ENCODE data around the gene COL15A1.

Gene COL15A1

GRCh38 chr9:98930792-98931191 is 12.9 kb upstream of the COL15A1 start:
- H3K4me3 ChIP-seq (ENCODE audit: low read depth, low read length), result no peak overlapping the region
- no peak for TF ChIP-seq CTCF (IDR thresholded peaks at IDR 0.05; ENCODE audit: low read depth, low read length, missing control alignments)
- no peak for DNase-seq (ENCODE audit: low read depth)

- no peak for DNase-seq (ENCODE audit: low read depth)
- TF ChIP-seq CTCF (IDR thresholded peaks at IDR 0.05; ENCODE audit: low read depth, low read length, missing control alignments), result no peak
- H3K4me3 ChIP-seq (ENCODE audit: low read depth, low read length), result no peak overlapping the region
Observed at GRCh38 chr9:98931600-98932389, 11.9 kb upstream of the COL15A1 start.

- no peak overlapping the region for H3K4me3 ChIP-seq (ENCODE audit: low read depth, low read length)
- no peak for TF ChIP-seq CTCF (IDR thresholded peaks at IDR 0.05; ENCODE audit: low read depth, low read length, missing control alignments)
- DNase-seq (ENCODE audit: low read depth), result no peak
Observed at GRCh38 chr9:98933185-98933584, 10.5 kb upstream of the COL15A1 start.

GRCh38 chr9:98933890-98934289 is 9.8 kb upstream of the COL15A1 start:
- no peak for DNase-seq (ENCODE audit: low read depth)
- no peak for TF ChIP-seq CTCF (IDR thresholded peaks at IDR 0.05; ENCODE audit: low read depth, low read length, missing control alignments)
- H3K4me3 ChIP-seq (ENCODE audit: low read depth, low read length), result no peak overlapping the region

GRCh38 chr9:98935071-98935505 is 8.6 kb upstream of the COL15A1 start:
- DNase-seq (ENCODE audit: low read depth), result no peak
- H3K4me3 ChIP-seq (ENCODE audit: low read depth, low read length), result no peak overlapping the region
- TF ChIP-seq CTCF (IDR thresholded peaks at IDR 0.05; ENCODE audit: low read depth, low read length, missing control alignments), result no peak

GRCh38 chr9:98940276-98940675 is 3.4 kb upstream of the COL15A1 start:
- DNase-seq (ENCODE audit: low read depth), result no peak
- TF ChIP-seq CTCF (IDR thresholded peaks at IDR 0.05; ENCODE audit: low read depth, low read length, missing control alignments), result no peak
- no peak overlapping the region for H3K4me3 ChIP-seq (ENCODE audit: low read depth, low read length)

Data from GM12864 (cell line).